ENCODE data around the gene ZBED1.

DNA sequence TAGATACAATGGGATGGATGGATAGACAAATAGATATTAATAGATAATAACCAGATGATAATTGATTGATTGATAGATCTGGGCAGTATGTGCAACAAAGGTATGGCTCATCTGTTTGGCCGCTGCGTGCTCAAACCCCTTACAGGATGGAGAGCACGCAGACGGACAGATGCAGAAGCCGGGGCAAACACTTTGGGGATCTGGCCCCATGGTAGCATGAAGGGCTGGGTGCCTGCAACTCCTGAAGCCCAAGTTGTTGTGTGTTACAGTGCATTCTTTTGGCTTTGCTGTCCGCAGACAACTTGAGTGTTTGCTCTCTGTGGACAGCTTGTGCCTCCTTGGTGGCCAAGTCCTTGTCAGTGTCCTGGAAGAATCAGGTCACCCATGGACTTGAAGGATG is 10.6 kb upstream of the ZBED1 start:
- TF ChIP-seq JUN (IDR thresholded peaks at IDR 0.05; ENCODE audit: borderline replicate concordance, insufficient read depth, insufficient read length, low read depth) = no peak
- TF ChIP-seq POLR2A (IDR thresholded peaks at IDR 0.05; ENCODE audit: low read depth, low read length) = no peak

Data from endothelial cell of umbilical vein (primary cell).